K562 (cell line): Measurements from ENCODE around the gene SDK1. TPM values are rescaled to one million over a fixed set of nuclear protein-coding genes. Genes with fewer than 3 reads are reported as not detected.

Source experiments
- ATAC-seq: fragments of 200-7000 bp; cut with Tn5 transposase; 3 replicates; pipeline ENCODE4 v1.9.1; 2020; ENCODE audit warnings: moderate library complexity
- BruUV-seq: library from RNA; stranded (reverse); fragments of 400-500 nt; replicated peaks from 2 replicates; lab custom pipeline; 2021; lab: Mats Ljungman, UMichigan
- CTCF ChIA-PET: fragments of 300-600 bp; formaldehyde crosslinking; extraction: SDS; loops from one replicate; lab custom pipeline; 2021; ENCODE audit warnings: low intra/inter-chr PET ratio; lab: Yijun Ruan, JAX
- POLR2A ChIA-PET: fragments of 300-600, 350-650 bp; sonication (Branson Sonifier 250); formaldehyde crosslinking; extraction: SDS; loops from one replicate; lab custom pipeline; 2021; ENCODE audit warnings: antibody characterized with exemption, inconsistent platforms; lab: Yijun Ruan, JAX
- DNase-seq, 4 experiments: peaks; one replicate each; pipeline versions ENCODE4 v3.0.0 to v3.0.0-alpha.2; 2011 to 2018; ENCODE audit warnings: low spot score in 3 of 4, mixed read lengths in 3 of 4; ENCODE audit errors: extremely low read depth in 1 of 4
- FAIRE-seq: peaks from 2 replicates; lab custom pipeline; 2011; peaks lifted over from hg19 to GRCh38; lab: Jason Lieb, UNC
- H2AFZ ChIP-seq: 2 replicates; pipeline ENCODE4 v1.6.0; 2011; ENCODE audit warnings: low read depth, low read length, control low read depth, inconsistent platforms
- H3K27ac ChIP-seq: fragments of 200-600 bp; 3 replicates; pipeline ENCODE4 v1.8.0; 2011; ENCODE audit warnings: low read depth, mild to moderate bottlenecking, control low read depth, inconsistent platforms, low read length, moderate library complexity, mixed read lengths; ENCODE audit errors: extremely low read depth
- H3K27me3 ChIP-seq, 2 experiments: fragments of 300-600 bp in 1 of 2; 2 replicates in 1 of 2; 3 replicates in 1 of 2; pipeline versions ENCODE4 v1.6.0 to v1.8.0; 2011; ENCODE audit warnings: inconsistent platforms in 2 of 2, low read length in 2 of 2, mild to moderate bottlenecking in 1 of 2, mixed read lengths in 1 of 2, moderate library complexity in 1 of 2; ENCODE audit not compliant: control insufficient read depth in 2 of 2, insufficient read depth in 2 of 2
- H3K36me3 ChIP-seq: fragments of 300-600 bp; 3 replicates; pipeline ENCODE4 v1.8.0; 2011; ENCODE audit warnings: mild to moderate bottlenecking, low read length, inconsistent platforms; ENCODE audit not compliant: control insufficient read depth, insufficient read depth
- H3K4me1 ChIP-seq, 2 experiments: fragments of 200-600 bp in 1 of 2; replicated peaks in 1 of 2; 2 replicates in 1 of 2; 3 replicates in 1 of 2; pipeline versions ENCODE4 v1.5.1 to v1.8.0; 2011; ENCODE audit warnings: inconsistent platforms in 2 of 2, low read length in 2 of 2, mild to moderate bottlenecking in 1 of 2, mixed read lengths in 1 of 2, moderate library complexity in 1 of 2; ENCODE audit not compliant: control insufficient read depth in 2 of 2, insufficient read depth in 2 of 2
- H3K4me2 ChIP-seq: 2 replicates; pipeline ENCODE4 v1.6.1; 2011; ENCODE audit warnings: low read length, control low read depth, inconsistent platforms, mixed read lengths; ENCODE audit not compliant: insufficient read depth
- H3K4me3 ChIP-seq: fragments of 200-600 bp; sonication (generic), shearing (Covaris generic); 2 replicates; pipeline ENCODE4 v1.5.1; 2016; ENCODE audit warnings: control low read depth, inconsistent platforms
- H3K79me2 ChIP-seq: fragments of 200-600 bp; 3 replicates; pipeline ENCODE4 v1.8.0; 2011; ENCODE audit warnings: low read length, inconsistent platforms; ENCODE audit not compliant: control insufficient read depth, insufficient read depth
- H3K9ac ChIP-seq, 2 experiments: 2 replicates each; pipeline versions ENCODE4 v1.6.0 to v1.6.1; 2011; ENCODE audit warnings: low read depth in 2 of 2, low read length in 2 of 2, control low read depth in 1 of 2, inconsistent platforms in 1 of 2, mild to moderate bottlenecking in 1 of 2, mixed read lengths in 1 of 2; ENCODE audit not compliant: insufficient read depth in 1 of 2
- H3K9me1 ChIP-seq: one replicate; pipeline ENCODE4 v1.6.0; 2011; ENCODE audit warnings: inconsistent platforms, mild to moderate bottlenecking, low read length, moderate library complexity; ENCODE audit not compliant: control insufficient read depth, insufficient read depth
- H3K9me3 ChIP-seq: replicated peaks from 2 replicates; pipeline ENCODE4 v1.5.1; 2011; ENCODE audit warnings: low read depth, low read length, inconsistent platforms; ENCODE audit not compliant: control insufficient read depth, insufficient read depth
- H4K20me1 ChIP-seq: replicated peaks from 2 replicates; pipeline ENCODE4 v1.6.1; 2011; ENCODE audit warnings: low read length, inconsistent platforms, mixed read lengths; ENCODE audit not compliant: control insufficient read depth, insufficient read depth
- SRSF1 ChIP-seq: fragments of 200-400 bp; formaldehyde crosslinking; IDR thresholded peaks from 2 replicates; pipeline ENCODE4 v1.6.1; 2017; ENCODE audit warnings: mild to moderate bottlenecking, low read depth, low read length, moderate library complexity
- ZNF140 ChIP-seq: fragments of 250-450 bp; sonication (Bioruptor Pico); IDR thresholded peaks from 2 replicates; pipeline ENCODE4 v1.8.0; 2021; ENCODE audit warnings: moderate library complexity, mild to moderate bottlenecking, inconsistent platforms
- WGBS: fragments of 100-300 bp; shearing (Covaris generic); methylation state at CpG from one replicate; pipeline ENCODE4 v1.1.6; 2016; ENCODE audit warnings: low coverage, mixed read lengths; ENCODE audit not compliant: insufficient coverage; ENCODE audit errors: missing lambda C conversion rate; 5-methylcytosine and 5-hydroxymethylcytosine counted together
- in situ Hi-C: fragments of 300-500 bp; cut with MboI; formaldehyde crosslinking; loops from 4 replicates; pipeline ENCODE4 v1.15.0; 2018; ENCODE audit warnings: inconsistent platforms, mixed read lengths
- intact Hi-C: fragments of 100-400 bp; cut with micrococcal nuclease; formaldehyde crosslinking; loops from 2 replicates; pipeline ENCODE4 v1.14.2; 2022
- polyA plus RNA-seq, 8 experiments: library from polyadenylated mRNA; depleted of rRNA in 4 of 8; stranded (reverse) in 5 of 8; unstranded in 3 of 8; fragments of >200 nt; fragmentation: Nextera tagmentation in 2 of 8; fragmentation: Illumina TruSeq in 1 of 8; extraction: Ambion mirVana in 2 of 8; extraction: Trizol in 1 of 8; gene quantifications; 2 replicates each; pipeline versions ENCODE4 v1.2.1 to v1.2.3, GENCODE V29; 2011 to 2014; ENCODE audit warnings: inconsistent platforms in 1 of 8, missing spikeins in 1 of 8
- total RNA-seq, 7 experiments: library from RNA; depleted of rRNA in 6 of 7; stranded (reverse); fragments of >200 nt in 6 of 7; fragmentation: Illumina TruSeq in 2 of 7; extraction: Trizol in 2 of 7; gene quantifications; 2 replicates each; pipeline versions ENCODE4 v1.2.1 to v1.2.3, GENCODE V29; 2011 to 2021; ENCODE audit warnings: low replicate concordance in 1 of 7
- TF ChIP-seq, protein P1 (sequence below), 2 experiments: fragments of 450-650 bp; IDR thresholded peaks; 2 replicates each; pipeline ENCODE4 v1.6.1; 2016; ENCODE audit warnings: mild to moderate bottlenecking in 2 of 2, borderline replicate concordance in 1 of 2, low read depth in 1 of 2, moderate library complexity in 1 of 2

SDK1 gene
- total and polyA plus RNA-seq, 9 of the 15 experiments (the other 6 are each of a cell fraction or from before 2014, with no cell fraction given): 0.16 TPM; not detected in 8

DNA sequence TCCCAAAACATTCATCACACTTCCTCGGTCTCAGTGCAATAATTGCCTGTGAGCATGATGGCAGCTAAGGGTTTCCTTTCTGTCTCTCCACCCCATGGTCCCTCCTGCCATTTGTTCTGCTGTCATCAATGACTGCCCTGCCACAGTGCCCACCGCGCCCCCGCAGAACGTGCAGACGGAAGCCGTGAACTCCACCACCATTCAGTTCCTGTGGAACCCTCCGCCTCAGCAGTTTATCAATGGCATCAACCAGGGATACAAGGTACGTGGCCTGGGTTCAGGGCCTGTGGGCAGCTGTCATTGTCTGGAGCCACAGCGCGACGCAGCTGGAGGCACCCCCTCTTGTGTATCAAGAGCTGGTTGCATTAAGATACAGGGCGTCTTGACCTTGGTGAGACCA, 748.1 kb downstream of the SDK1 start:
- ATAC-seq: no peak
- no peak for DNase-seq
- Histone ChIP-seq H3K9ac (no peak overlapping the region), H3K9me1 (no peaks in the 10 kb centered on the region), H3K79me2 (no peaks in the 10 kb centered on the region), H3K4me2 (no peak overlapping the region), H3K9me3 (no peaks in the 10 kb centered on the region), H3K4me3 (no peak overlapping the region), H3K4me1 (no peaks in the 10 kb centered on the region), H3K27me3 (peaks cover 5 to 19% of the 10 kb centered on the region in 2 experiments; a peak in 3 of 5 replicates), H3K27ac (no peak overlapping the region), H2AFZ (no peak overlapping the region), H4K20me1 (no peaks in the 10 kb centered on the region), H3K36me3 (no peaks in the 10 kb centered on the region)
- FAIRE-seq: no peak
- ChIA-PET CTCF (no interaction called here), POLR2A (interaction anchor here (0.6 to 0.8 kb wide), 2 partner anchors 9 to 48 kb away, joined by 3 to 4 read pairs; no protein-coding TSS in a partner anchor)
- in situ Hi-C loops (no loop called here), intact Hi-C loops (no loop called here)
- TF ChIP-seq ZNF140 (no peak), SRSF1 (no peak)
- TF ChIP-seq, protein P1, sequence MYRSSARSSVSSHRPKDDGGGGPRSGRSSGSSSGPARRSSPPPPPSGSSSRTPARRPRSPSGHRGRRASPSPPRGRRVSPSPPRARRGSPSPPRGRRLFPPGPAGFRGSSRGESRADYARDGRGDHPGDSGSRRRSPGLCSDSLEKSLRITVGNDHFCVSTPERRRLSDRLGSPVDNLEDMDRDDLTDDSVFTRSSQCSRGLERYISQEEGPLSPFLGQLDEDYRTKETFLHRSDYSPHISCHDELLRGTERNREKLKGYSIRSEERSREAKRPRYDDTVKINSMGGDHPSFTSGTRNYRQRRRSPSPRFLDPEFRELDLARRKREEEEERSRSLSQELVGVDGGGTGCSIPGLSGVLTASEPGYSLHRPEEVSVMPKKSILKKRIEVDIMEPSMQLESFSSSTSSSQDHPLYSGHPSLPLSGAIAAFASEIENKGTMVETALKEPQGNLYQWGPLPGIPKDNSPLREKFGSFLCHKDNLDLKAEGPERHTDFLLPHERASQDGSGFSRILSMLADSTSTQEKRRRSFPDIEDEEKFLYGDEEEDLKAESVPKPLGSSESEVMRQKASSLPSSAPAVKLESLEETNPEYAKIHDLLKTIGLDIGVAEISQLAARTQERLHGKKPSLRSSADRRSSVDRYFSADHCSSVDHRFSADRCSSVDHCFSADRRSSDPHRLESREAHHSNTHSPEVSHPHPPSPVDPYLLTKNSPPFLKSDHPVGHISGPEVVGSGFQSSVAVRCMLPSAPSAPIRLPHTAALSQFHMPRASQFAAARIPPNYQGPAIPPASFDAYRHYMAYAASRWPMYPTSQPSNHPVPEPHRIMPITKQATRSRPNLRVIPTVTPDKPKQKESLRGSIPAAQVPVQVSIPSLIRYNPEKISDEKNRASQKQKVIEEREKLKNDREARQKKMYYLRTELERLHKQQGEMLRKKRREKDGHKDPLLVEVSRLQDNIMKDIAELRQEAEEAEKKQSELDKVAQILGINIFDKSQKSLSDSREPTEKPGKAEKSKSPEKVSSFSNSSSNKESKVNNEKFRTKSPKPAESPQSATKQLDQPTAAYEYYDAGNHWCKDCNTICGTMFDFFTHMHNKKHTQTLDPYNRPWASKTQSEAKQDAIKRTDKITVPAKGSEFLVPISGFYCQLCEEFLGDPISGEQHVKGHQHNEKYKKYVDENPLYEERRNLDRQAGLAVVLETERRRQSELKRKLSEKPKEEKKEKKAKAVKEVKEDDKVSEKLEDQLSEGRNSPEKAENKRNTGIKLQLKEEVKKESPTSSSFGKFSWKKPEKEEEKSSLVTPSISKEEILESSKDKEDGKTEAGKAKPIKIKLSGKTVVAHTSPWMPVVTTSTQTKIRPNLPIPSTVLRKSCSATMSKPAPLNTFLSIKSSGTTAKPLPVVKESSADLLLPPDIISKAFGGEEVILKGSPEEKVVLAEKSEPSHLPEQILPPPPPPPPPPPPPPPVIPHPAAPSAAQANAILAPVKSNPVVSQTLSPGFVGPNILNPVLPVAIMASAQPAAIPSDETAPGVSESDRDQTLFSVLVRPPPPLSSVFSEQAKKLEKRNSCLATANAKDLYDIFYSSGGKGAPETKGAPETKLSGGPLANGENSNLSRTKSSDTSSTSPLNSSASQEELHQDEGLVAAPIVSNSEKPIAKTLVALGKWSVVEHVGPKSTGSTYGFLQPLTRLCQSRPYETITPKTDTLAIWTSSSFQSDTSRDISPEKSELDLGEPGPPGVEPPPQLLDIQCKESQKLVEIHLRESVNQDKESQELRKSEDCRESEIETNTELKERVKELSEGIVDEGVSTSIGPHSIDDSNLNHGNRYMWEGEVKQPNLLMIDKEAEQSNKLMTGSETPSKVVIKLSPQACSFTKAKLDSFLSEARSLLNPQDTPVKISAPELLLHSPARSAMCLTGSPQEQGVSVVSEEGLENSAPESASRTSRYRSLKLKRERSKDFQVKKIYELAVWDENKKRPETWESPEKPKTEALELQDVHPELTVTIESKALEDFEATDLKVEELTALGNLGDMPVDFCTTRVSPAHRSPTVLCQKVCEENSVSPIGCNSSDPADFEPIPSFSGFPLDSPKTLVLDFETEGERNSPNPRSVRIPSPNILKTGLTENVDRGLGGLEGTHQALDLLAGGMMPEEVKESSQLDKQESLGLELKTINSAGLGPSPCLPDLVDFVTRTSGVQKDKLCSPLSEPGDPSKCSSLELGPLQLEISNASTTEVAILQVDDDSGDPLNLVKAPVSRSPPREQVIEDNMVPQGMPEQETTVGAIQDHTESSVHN (IDR thresholded peaks at IDR 0.05; ENCODE audit: borderline replicate concordance in 1 of 2, low read depth in 1 of 2): no peak
- no TSS peak for BruUV-seq
- 1% methylated on average over 12 of the region's 13 CpGs for WGBS
